Liver (tissue), 9 donors: ENCODE results near the gene MDP1. TPM values are rescaled to one million over a fixed set of nuclear protein-coding genes. Genes with fewer than 3 reads are reported as not detected.

ENCODE experiments used
- DNase-seq: peaks from one replicate; pipeline ENCODE4 v3.0.0-alpha.2; 2017; ENCODE audit warnings: low spot score
- H3K27ac ChIP-seq, 2 donors: one replicate each; pipeline ENCODE4 v1.7.0; 2013; ENCODE audit warnings: inconsistent platforms in 2 of 2, low read length in 2 of 2, control low read depth in 1 of 2, low read depth in 1 of 2, mild to moderate bottlenecking in 1 of 2
- H3K27me3 ChIP-seq, 4 donors: one replicate each; pipeline versions ENCODE4 v1.6.1 to v1.7.0; 2013; ENCODE audit warnings: low read length in 3 of 4, inconsistent platforms in 1 of 4, mild to moderate bottlenecking in 1 of 4, moderate library complexity in 1 of 4; ENCODE audit not compliant: control insufficient read depth in 4 of 4, insufficient read depth in 4 of 4
- H3K36me3 ChIP-seq, 4 donors: one replicate each; pipeline versions ENCODE4 v1.6.1 to v1.7.0; 2013; ENCODE audit warnings: low read length in 3 of 4, mild to moderate bottlenecking in 3 of 4, low read depth in 1 of 4, moderate library complexity in 1 of 4; ENCODE audit not compliant: control insufficient read depth in 4 of 4, insufficient read depth in 3 of 4
- H3K4me1 ChIP-seq, 4 donors: one replicate each; pipeline versions ENCODE4 v1.6.1 to v1.7.0; 2013; ENCODE audit warnings: low read length in 3 of 4, mild to moderate bottlenecking in 3 of 4, moderate library complexity in 1 of 4; ENCODE audit not compliant: control insufficient read depth in 4 of 4, insufficient read depth in 4 of 4
- H3K4me3 ChIP-seq, 3 donors: one replicate each; pipeline versions ENCODE4 v1.6.1 to v1.7.0; 2013; ENCODE audit warnings: low read length in 3 of 3, control low read depth in 1 of 3, low read depth in 1 of 3, mild to moderate bottlenecking in 1 of 3
- H3K9ac ChIP-seq, 2 donors: one replicate each; pipeline ENCODE4 v1.7.0; 2013; ENCODE audit warnings: low read length in 2 of 2, mild to moderate bottlenecking in 2 of 2, moderate library complexity in 2 of 2, control low read depth in 1 of 2, low read depth in 1 of 2
- H3K9me3 ChIP-seq, 4 donors: one replicate each; pipeline versions ENCODE4 v1.6.1 to v1.7.0; 2013; ENCODE audit warnings: low read length in 3 of 4; ENCODE audit not compliant: control insufficient read depth in 4 of 4
- EGR1 ChIP-seq, 2 donors: IDR thresholded peaks; 2 replicates each; pipeline ENCODE4 v1.6.1; 2016 to 2018; ENCODE audit warnings: antibody characterized with exemption in 2 of 2, low read depth in 2 of 2
- FOXA1 ChIP-seq: IDR thresholded peaks from 2 replicates; pipeline ENCODE4 v1.6.1; 2016; ENCODE audit warnings: antibody characterized with exemption
- GABPA ChIP-seq, 2 donors: IDR thresholded peaks in 1 of 2; conservative IDR thresholded peaks in 1 of 2; 2 replicates each; pipeline ENCODE4 v1.6.1; 2016; ENCODE audit warnings: antibody characterized with exemption in 2 of 2, mild to moderate bottlenecking in 1 of 2, moderate library complexity in 1 of 2
- HNF4A ChIP-seq, 2 donors: conservative IDR thresholded peaks; 2 replicates each; pipeline ENCODE4 v1.6.1; 2016; ENCODE audit warnings: antibody characterized with exemption in 2 of 2, mild to moderate bottlenecking in 2 of 2
- HNF4G ChIP-seq: IDR thresholded peaks from 2 replicates; pipeline ENCODE4 v1.6.1; 2016; ENCODE audit warnings: antibody characterized with exemption
- JUND ChIP-seq, 2 donors: IDR thresholded peaks; 2 replicates each; pipeline ENCODE4 v1.6.1; 2016; ENCODE audit warnings: antibody characterized with exemption in 2 of 2
- NR2F2 ChIP-seq: IDR thresholded peaks from 2 replicates; pipeline ENCODE4 v1.6.1; 2016; ENCODE audit warnings: antibody characterized with exemption
- RAD21 ChIP-seq, 2 donors: IDR thresholded peaks; 2 replicates each; pipeline ENCODE4 v1.6.1; 2016; ENCODE audit warnings: antibody characterized with exemption in 2 of 2, mild to moderate bottlenecking in 2 of 2
- RXRA ChIP-seq, 2 donors: IDR thresholded peaks; 2 replicates each; pipeline ENCODE4 v1.6.1; 2017 to 2018; ENCODE audit warnings: antibody characterized with exemption in 2 of 2, mild to moderate bottlenecking in 1 of 2
- SP1 ChIP-seq: IDR thresholded peaks from 2 replicates; pipeline ENCODE4 v1.6.1; 2018; ENCODE audit warnings: antibody characterized with exemption, mild to moderate bottlenecking
- TAF1 ChIP-seq: conservative IDR thresholded peaks from 2 replicates; pipeline ENCODE4 v1.6.1; 2016; ENCODE audit warnings: antibody characterized with exemption, mild to moderate bottlenecking
- WGBS: extraction: QIAGEN DNeasy Blood & Tissue Kit; methylation state at CpG from one replicate; pipeline ENCODE4 v1.1.7; 2013; 5-methylcytosine and 5-hydroxymethylcytosine counted together
- polyA plus RNA-seq, 2 donors: library from polyadenylated mRNA; stranded (reverse) in 1 of 2; unstranded in 1 of 2; fragments of 200-250 nt in 1 of 2; fragments of >200 nt in 1 of 2; fragmentation: Nextera tagmentation in 1 of 2; extraction: Ambion mirVana in 1 of 2; gene quantifications; one replicate each; pipeline versions ENCODE4 v1.2.1 to v1.2.3, GENCODE V29; 2013 to 2015
- total RNA-seq, 2 donors: library from RNA; depleted of rRNA; stranded (reverse); fragments of >200 nt; gene quantifications; one replicate each; pipeline ENCODE4 v1.2.3, GENCODE V29; 2014
- TF ChIP-seq, protein P1 (sequence below): IDR thresholded peaks from 2 replicates; pipeline ENCODE4 v1.6.1; 2016; ENCODE audit warnings: antibody characterized with exemption
- TF ChIP-seq, protein P2 (sequence below): IDR thresholded peaks from 2 replicates; pipeline ENCODE4 v1.6.1; 2016; ENCODE audit warnings: antibody characterized with exemption, mild to moderate bottlenecking
- TF ChIP-seq, protein P3 (sequence below): IDR thresholded peaks from 2 replicates; pipeline ENCODE4 v1.6.1; 2016; ENCODE audit warnings: antibody characterized with exemption
- TF ChIP-seq, protein P4 (sequence below): fragments of 150-350 bp; IDR thresholded peaks from 2 replicates; pipeline ENCODE4 v1.5.1; 2017; ENCODE audit warnings: improper control_type of control experiment, low read depth, low read length; ENCODE audit not compliant: missing input control
- TF ChIP-seq, protein P5 (sequence below): IDR thresholded peaks from 2 replicates; pipeline ENCODE4 v1.6.1; 2016; ENCODE audit warnings: antibody characterized with exemption
- donor health status: healthy.
- donor health status: healthy.
- donor health status: healthy.
- donor health status: healthy.
- donor health status: healthy.

MDP1 gene
- total and polyA plus RNA-seq, 4 donors = 3.2 to 13.4 (median 7.0) TPM

GRCh38 chr14:24249230-24250021, 33.6 kb upstream of the MDP1 start:
- no peak for DNase-seq
- WGBS = 84% methylated on average over 13 of the region's 13 CpGs
- no peak overlapping the region for H3K4me3 ChIP-seq

DNA sequence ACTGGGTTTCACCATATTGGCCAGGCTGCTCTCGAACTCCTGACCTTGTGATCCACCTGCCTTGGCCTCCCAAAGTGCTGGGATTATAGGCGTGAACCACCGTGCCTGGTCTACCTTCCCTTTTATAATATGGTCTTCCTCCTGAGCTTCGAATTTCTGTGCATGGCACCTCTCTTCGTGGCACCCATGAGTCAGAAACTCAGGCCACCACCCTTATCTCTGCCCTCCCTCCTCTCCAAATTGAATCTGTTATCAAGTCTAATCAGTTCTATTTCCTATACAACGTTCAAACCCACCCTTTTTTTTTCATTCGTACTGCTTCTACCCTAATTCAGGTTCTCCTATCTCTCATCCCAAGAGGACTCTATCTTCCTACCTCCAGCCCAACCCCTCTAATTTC, 31.6 kb upstream of the MDP1 start:
- no peak for DNase-seq
- no peaks in the 10 kb centered on the region for H3K27me3 ChIP-seq
- no peak overlapping the region for H3K4me3 ChIP-seq
- no peaks in the 10 kb centered on the region for H3K9me3 ChIP-seq
- peaks cover 2 to 13% (median 5%) of the 10 kb centered on the region in 4 donors for H3K4me1 ChIP-seq
- peak overlapping the region in 1 of 2 donors; percentile 61 for H3K27ac ChIP-seq
- H3K36me3 ChIP-seq = no peaks in the 10 kb centered on the region
- 86% methylated on average over 7 of the region's 7 CpGs for WGBS
- no peak overlapping the region for H3K9ac ChIP-seq
- TF ChIP-seq HNF4A (conservative IDR thresholded peaks at IDR 0.05) (no peak), HNF4G (no peak), NR2F2 (no peak), EGR1 (IDR thresholded peaks at IDR 0.05; ENCODE audit: low read depth in 2 of 2) (no peak), RAD21 (IDR thresholded peaks at IDR 0.05) (no peak), JUND (IDR thresholded peaks at IDR 0.05) (no peak), RXRA (IDR thresholded peaks at IDR 0.05) (no peak), GABPA (IDR thresholded peaks at IDR 0.05 in 1 of 2, conservative IDR thresholded peaks at IDR 0.05 in 1 of 2) (no peak), FOXA1 (no peak), SP1 (no peak)
- TF ChIP-seq, protein P1, sequence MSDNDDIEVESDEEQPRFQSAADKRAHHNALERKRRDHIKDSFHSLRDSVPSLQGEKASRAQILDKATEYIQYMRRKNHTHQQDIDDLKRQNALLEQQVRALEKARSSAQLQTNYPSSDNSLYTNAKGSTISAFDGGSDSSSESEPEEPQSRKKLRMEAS = no peak
- TF ChIP-seq, protein P2, sequence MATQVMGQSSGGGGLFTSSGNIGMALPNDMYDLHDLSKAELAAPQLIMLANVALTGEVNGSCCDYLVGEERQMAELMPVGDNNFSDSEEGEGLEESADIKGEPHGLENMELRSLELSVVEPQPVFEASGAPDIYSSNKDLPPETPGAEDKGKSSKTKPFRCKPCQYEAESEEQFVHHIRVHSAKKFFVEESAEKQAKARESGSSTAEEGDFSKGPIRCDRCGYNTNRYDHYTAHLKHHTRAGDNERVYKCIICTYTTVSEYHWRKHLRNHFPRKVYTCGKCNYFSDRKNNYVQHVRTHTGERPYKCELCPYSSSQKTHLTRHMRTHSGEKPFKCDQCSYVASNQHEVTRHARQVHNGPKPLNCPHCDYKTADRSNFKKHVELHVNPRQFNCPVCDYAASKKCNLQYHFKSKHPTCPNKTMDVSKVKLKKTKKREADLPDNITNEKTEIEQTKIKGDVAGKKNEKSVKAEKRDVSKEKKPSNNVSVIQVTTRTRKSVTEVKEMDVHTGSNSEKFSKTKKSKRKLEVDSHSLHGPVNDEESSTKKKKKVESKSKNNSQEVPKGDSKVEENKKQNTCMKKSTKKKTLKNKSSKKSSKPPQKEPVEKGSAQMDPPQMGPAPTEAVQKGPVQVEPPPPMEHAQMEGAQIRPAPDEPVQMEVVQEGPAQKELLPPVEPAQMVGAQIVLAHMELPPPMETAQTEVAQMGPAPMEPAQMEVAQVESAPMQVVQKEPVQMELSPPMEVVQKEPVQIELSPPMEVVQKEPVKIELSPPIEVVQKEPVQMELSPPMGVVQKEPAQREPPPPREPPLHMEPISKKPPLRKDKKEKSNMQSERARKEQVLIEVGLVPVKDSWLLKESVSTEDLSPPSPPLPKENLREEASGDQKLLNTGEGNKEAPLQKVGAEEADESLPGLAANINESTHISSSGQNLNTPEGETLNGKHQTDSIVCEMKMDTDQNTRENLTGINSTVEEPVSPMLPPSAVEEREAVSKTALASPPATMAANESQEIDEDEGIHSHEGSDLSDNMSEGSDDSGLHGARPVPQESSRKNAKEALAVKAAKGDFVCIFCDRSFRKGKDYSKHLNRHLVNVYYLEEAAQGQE = no peak
- TF ChIP-seq, protein P3, sequence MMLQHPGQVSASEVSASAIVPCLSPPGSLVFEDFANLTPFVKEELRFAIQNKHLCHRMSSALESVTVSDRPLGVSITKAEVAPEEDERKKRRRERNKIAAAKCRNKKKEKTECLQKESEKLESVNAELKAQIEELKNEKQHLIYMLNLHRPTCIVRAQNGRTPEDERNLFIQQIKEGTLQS = no peak
- TF ChIP-seq, protein P4, sequence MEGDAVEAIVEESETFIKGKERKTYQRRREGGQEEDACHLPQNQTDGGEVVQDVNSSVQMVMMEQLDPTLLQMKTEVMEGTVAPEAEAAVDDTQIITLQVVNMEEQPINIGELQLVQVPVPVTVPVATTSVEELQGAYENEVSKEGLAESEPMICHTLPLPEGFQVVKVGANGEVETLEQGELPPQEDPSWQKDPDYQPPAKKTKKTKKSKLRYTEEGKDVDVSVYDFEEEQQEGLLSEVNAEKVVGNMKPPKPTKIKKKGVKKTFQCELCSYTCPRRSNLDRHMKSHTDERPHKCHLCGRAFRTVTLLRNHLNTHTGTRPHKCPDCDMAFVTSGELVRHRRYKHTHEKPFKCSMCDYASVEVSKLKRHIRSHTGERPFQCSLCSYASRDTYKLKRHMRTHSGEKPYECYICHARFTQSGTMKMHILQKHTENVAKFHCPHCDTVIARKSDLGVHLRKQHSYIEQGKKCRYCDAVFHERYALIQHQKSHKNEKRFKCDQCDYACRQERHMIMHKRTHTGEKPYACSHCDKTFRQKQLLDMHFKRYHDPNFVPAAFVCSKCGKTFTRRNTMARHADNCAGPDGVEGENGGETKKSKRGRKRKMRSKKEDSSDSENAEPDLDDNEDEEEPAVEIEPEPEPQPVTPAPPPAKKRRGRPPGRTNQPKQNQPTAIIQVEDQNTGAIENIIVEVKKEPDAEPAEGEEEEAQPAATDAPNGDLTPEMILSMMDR = no peak

More at GRCh38 chr14:24249230-24250021, 33.6 kb upstream of the MDP1 start:
- no peaks in the 10 kb centered on the region for H3K27me3 ChIP-seq
- H3K4me1 ChIP-seq = peaks cover 0 to 6% (median under 1%) of the 10 kb centered on the region in 4 donors
- TF ChIP-seq, protein P5, sequence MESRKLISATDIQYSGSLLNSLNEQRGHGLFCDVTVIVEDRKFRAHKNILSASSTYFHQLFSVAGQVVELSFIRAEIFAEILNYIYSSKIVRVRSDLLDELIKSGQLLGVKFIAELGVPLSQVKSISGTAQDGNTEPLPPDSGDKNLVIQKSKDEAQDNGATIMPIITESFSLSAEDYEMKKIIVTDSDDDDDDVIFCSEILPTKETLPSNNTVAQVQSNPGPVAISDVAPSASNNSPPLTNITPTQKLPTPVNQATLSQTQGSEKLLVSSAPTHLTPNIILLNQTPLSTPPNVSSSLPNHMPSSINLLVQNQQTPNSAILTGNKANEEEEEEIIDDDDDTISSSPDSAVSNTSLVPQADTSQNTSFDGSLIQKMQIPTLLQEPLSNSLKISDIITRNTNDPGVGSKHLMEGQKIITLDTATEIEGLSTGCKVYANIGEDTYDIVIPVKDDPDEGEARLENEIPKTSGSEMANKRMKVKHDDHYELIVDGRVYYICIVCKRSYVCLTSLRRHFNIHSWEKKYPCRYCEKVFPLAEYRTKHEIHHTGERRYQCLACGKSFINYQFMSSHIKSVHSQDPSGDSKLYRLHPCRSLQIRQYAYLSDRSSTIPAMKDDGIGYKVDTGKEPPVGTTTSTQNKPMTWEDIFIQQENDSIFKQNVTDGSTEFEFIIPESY = no peak
- TF ChIP-seq NR2F2 = no peak
- TF ChIP-seq, protein P2 = no peak
- no peak for TF ChIP-seq RAD21 (IDR thresholded peaks at IDR 0.05)
- no peak for TF ChIP-seq EGR1 (IDR thresholded peaks at IDR 0.05; ENCODE audit: low read depth in 2 of 2)
- no peak for TF ChIP-seq TAF1
- TF ChIP-seq FOXA1 = no peak
- no peak for TF ChIP-seq RXRA (IDR thresholded peaks at IDR 0.05)
- H3K9ac ChIP-seq = no peak overlapping the region
- H3K9me3 ChIP-seq = no peaks in the 10 kb centered on the region
- peaks cover 0 to 5% (median 1%) of the 10 kb centered on the region in 4 donors for H3K36me3 ChIP-seq
- H3K27ac ChIP-seq = no peak overlapping the region
